Measurements from ENCODE around the gene NFATC2. TPM values are rescaled to one million over a fixed set of nuclear protein-coding genes. Genes with fewer than 3 reads are reported as not detected.

Gene NFATC2
- total and polyA plus RNA-seq, 2 of the 4 experiments (the other 2 are of a cell fraction), result 0.18 to 0.38 TPM

DNA sequence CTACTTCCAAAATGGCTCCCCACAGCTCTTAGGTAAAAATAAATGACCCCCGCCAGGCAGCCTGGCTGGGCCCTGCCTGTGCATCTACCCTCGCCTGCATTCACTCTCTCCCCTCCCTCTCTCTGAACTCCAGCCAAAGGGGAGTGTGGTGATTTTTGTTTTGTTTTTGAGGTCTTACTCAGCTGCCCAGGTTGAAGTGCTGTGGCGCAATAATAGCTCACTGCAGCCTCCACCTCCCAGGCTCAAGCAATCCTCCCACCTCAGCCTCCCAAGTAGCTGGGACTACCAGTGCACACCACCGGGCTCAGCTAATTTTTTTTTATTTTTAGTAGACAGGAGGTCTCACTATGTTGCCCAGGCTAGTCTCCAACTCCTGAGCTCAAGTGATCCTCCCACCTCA is 15.8 kb downstream of the NFATC2 start:
- no peak overlapping the region for H3K56ac ChIP-seq (ENCODE audit: extremely low read depth, insufficient read depth, low read length)
- ATAC-seq (ENCODE audit: low read depth), result no peak
- no peak overlapping the region for H3K23ac ChIP-seq (ENCODE audit: low read depth, low read length)
- intact Hi-C loops (cut with micrococcal nuclease), result no loop called here
- H4K5ac ChIP-seq (ENCODE audit: low read depth, low read length), result no peak overlapping the region
- H3K27ac ChIP-seq (ENCODE audit: insufficient read depth, low read length), result no peak overlapping the region
- H3K9me1 ChIP-seq (ENCODE audit: insufficient read depth, low read length), result peaks cover 16% of the 10 kb centered on the region
- DNase-seq, result no peak
- no peak overlapping the region for H2BK5ac ChIP-seq (ENCODE audit: low read depth, low read length, poor library complexity, severe bottlenecking)
- no peaks in the 10 kb centered on the region for H3K27me3 ChIP-seq (ENCODE audit: control insufficient read depth, insufficient read depth, low read length)
- no peak overlapping the region for H3K14ac ChIP-seq (replicated peaks; ENCODE audit: low read depth, low read length)
- no peaks in the 10 kb centered on the region for H3K9me3 ChIP-seq (ENCODE audit: control insufficient read depth, insufficient read depth, low read length)
- TF ChIP-seq NFE2L2 (IDR thresholded peaks at IDR 0.05; ENCODE audit: low read depth, low read length), result no peak
- peak; percentile 68 for TF ChIP-seq CEBPB (IDR thresholded peaks at IDR 0.05; ENCODE audit: low read depth, low read length)
- TF ChIP-seq BHLHE40 (IDR thresholded peaks at IDR 0.05; ENCODE audit: low read depth, low read length), result no peak
- H2BK120ac ChIP-seq (ENCODE audit: low read depth, low read length), result no peak overlapping the region
- no peaks in the 10 kb centered on the region for H3K36me3 ChIP-seq (ENCODE audit: control insufficient read depth, insufficient read depth, low read length)
- H4K20me1 ChIP-seq (ENCODE audit: insufficient read depth, low read length), result no peaks in the 10 kb centered on the region
- POLR2A ChIA-PET (ENCODE audit: unreplicated experiment), result no interaction called here
- in situ Hi-C loops (cut with MboI; ENCODE audit: low sequenced_read_pairs), result no loop called here
- WGBS, 2 experiments (ENCODE audit: extremely low coverage in 2 of 2, insufficient read length in 1 of 2), result no CpG with 5 or more reads among the region's 4 CpGs
- no peak overlapping the region for H3K4me3 ChIP-seq (ENCODE audit: insufficient read depth, low read depth, low read length)
- H4K8ac ChIP-seq (ENCODE audit: low read depth in 2 of 2, low read length in 2 of 2), result no peak overlapping the region
- BruUV-seq (replicated peaks), result no TSS peak
- H2AK9ac ChIP-seq (replicated peaks; ENCODE audit: low read depth, low read length, poor library complexity), result no peak overlapping the region
- no peak overlapping the region for H2BK15ac ChIP-seq (ENCODE audit: low read depth, low read length)
- H2AFZ ChIP-seq (replicated peaks; ENCODE audit: low read length, poor library complexity), result no peak overlapping the region
- H4K91ac ChIP-seq (ENCODE audit: insufficient read depth, low read depth, low read length), result no peak overlapping the region
- H3K18ac ChIP-seq (ENCODE audit: low read depth, low read length), result no peak overlapping the region
- CTCF ChIA-PET, result no interaction called here
- dilution Hi-C loops (cut with HindIII; ENCODE audit: low sequenced_read_pairs, unreplicated experiment), result no loop called here
- H3K9ac ChIP-seq (ENCODE audit: low read depth, low read length), result no peak overlapping the region
- no peak overlapping the region for H3K4me2 ChIP-seq (ENCODE audit: low read depth, low read length)
- H3K4me1 ChIP-seq (ENCODE audit: control insufficient read depth, insufficient read depth, low read length), result peaks cover 7% of the 10 kb centered on the region; the same call in 1 of the 2 replicates
- H3K79me1 ChIP-seq (ENCODE audit: low read depth in 1 of 2, low read length in 2 of 2), result peaks cover 0 to 19% of the 10 kb centered on the region in 2 experiments; a peak in 2 of 4 replicates
- H2BK20ac ChIP-seq (ENCODE audit: low read depth, low read length), result no peak overlapping the region
- no peak overlapping the region for H2AK5ac ChIP-seq (ENCODE audit: low read depth, low read length)
- H3K4ac ChIP-seq (ENCODE audit: low read depth, low read length), result no peak overlapping the region

All from IMR-90 (cell line).